ENCODE data around the gene ABCA8.

ABCA8 gene

GRCh38 chr17:68868708-68869107 is 86.5 kb downstream of the ABCA8 start:
- DNase-seq = peak; percentile 23

- DNase-seq = no peak
Observed at GRCh38 chr17:68867759-68868516, 87.3 kb downstream of the ABCA8 start.

- no peak for DNase-seq
Observed at GRCh38 chr17:68865584-68865983, 89.6 kb downstream of the ABCA8 start.

GRCh38 chr17:68863091-68863652 is 92.0 kb downstream of the ABCA8 start:
- DNase-seq = no peak

- DNase-seq = no peak
Observed at GRCh38 chr17:68861602-68862001, 93.6 kb downstream of the ABCA8 start.

- no peak for DNase-seq
Observed at GRCh38 chr17:68860941-68861340, 94.3 kb downstream of the ABCA8 start.

GRCh38 chr17:68854452-68854851 is 100.7 kb downstream of the ABCA8 start:
- DNase-seq = no peak

- DNase-seq = no peak
Observed at GRCh38 chr17:68853439-68853838, 101.8 kb downstream of the ABCA8 start.

GRCh38 chr17:68853036-68853435 is 102.2 kb downstream of the ABCA8 start:
- no peak for DNase-seq

GRCh38 chr17:68851890-68852289 is 103.3 kb downstream of the ABCA8 start:
- DNase-seq = no peak

- DNase-seq = peak; percentile 6
Observed at GRCh38 chr17:68850749-68851510, 104.3 kb downstream of the ABCA8 start.

GRCh38 chr17:68849673-68850610 is 105.2 kb downstream of the ABCA8 start:
- DNase-seq = no peak

GRCh38 chr17:68847711-68848110 is 107.5 kb downstream of the ABCA8 start:
- DNase-seq = no peak

- DNase-seq = no peak
Observed at GRCh38 chr17:68843522-68843921, 111.7 kb downstream of the ABCA8 start.

- DNase-seq = no peak
Observed at GRCh38 chr17:68840073-68840472, 115.1 kb downstream of the ABCA8 start.

- no peak for DNase-seq
Observed at GRCh38 chr17:68835071-68835470, 120.1 kb downstream of the ABCA8 start.

- no peak for DNase-seq
Observed at GRCh38 chr17:68834328-68834836, 120.8 kb downstream of the ABCA8 start.

GRCh38 chr17:68832109-68832802 is 122.9 kb downstream of the ABCA8 start:
- DNase-seq = no peak

GRCh38 chr17:68831170-68831569 is 124.0 kb downstream of the ABCA8 start:
- no peak for DNase-seq

- DNase-seq = no peak
Observed at GRCh38 chr17:68830313-68830712, 124.9 kb downstream of the ABCA8 start.

- no peak for DNase-seq
Observed at GRCh38 chr17:68829211-68829610, 126.0 kb downstream of the ABCA8 start.

- no peak for DNase-seq
Observed at GRCh38 chr17:68824707-68825106, 130.5 kb downstream of the ABCA8 start.
